ENCODE data around the gene VKORC1L1.
"Not testable (repeated sequence)": the region's sequence is repeated elsewhere in the genome, so short reads cannot be mapped to it uniquely, and the experiment has no call there.

VKORC1L1 gene

DNA sequence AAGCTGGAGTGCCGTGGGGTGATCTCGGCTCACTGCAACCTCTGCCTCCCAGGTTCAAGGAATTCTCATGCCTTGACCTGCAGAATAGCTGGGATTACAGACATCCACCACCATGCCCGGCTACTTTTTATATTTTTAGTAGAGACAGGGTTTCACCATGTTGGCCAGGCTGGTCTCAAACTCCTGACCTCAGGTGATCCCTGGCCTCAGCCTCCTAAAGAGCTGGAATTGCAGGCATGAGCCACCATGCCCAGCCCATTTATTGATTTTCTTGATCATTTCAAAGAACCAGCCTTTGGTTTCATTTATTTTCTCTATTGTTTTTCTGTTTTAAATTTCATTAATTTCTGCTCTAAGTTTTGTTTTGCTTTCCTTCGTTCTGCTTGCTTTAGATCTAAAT is 58.8 kb downstream of the VKORC1L1 start:
- Histone ChIP-seq H3K4me3 (replicated peaks; ENCODE audit: insufficient read depth, low read length) (no peak overlapping the region), H3K27ac (replicated peaks) (no peak overlapping the region)
- no peak for TF ChIP-seq POLR2AphosphoS5 (IDR thresholded peaks at IDR 0.05; ENCODE audit: low read depth)
- TF ChIP-seq, protein P1, sequence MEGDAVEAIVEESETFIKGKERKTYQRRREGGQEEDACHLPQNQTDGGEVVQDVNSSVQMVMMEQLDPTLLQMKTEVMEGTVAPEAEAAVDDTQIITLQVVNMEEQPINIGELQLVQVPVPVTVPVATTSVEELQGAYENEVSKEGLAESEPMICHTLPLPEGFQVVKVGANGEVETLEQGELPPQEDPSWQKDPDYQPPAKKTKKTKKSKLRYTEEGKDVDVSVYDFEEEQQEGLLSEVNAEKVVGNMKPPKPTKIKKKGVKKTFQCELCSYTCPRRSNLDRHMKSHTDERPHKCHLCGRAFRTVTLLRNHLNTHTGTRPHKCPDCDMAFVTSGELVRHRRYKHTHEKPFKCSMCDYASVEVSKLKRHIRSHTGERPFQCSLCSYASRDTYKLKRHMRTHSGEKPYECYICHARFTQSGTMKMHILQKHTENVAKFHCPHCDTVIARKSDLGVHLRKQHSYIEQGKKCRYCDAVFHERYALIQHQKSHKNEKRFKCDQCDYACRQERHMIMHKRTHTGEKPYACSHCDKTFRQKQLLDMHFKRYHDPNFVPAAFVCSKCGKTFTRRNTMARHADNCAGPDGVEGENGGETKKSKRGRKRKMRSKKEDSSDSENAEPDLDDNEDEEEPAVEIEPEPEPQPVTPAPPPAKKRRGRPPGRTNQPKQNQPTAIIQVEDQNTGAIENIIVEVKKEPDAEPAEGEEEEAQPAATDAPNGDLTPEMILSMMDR (IDR thresholded peaks at IDR 0.05; ENCODE audit: insufficient read depth, low read length), result no peak
- no peak for TF ChIP-seq SPI1 (IDR thresholded peaks at IDR 0.05; ENCODE audit: borderline replicate concordance, low read depth)
- TF ChIP-seq, protein P2, sequence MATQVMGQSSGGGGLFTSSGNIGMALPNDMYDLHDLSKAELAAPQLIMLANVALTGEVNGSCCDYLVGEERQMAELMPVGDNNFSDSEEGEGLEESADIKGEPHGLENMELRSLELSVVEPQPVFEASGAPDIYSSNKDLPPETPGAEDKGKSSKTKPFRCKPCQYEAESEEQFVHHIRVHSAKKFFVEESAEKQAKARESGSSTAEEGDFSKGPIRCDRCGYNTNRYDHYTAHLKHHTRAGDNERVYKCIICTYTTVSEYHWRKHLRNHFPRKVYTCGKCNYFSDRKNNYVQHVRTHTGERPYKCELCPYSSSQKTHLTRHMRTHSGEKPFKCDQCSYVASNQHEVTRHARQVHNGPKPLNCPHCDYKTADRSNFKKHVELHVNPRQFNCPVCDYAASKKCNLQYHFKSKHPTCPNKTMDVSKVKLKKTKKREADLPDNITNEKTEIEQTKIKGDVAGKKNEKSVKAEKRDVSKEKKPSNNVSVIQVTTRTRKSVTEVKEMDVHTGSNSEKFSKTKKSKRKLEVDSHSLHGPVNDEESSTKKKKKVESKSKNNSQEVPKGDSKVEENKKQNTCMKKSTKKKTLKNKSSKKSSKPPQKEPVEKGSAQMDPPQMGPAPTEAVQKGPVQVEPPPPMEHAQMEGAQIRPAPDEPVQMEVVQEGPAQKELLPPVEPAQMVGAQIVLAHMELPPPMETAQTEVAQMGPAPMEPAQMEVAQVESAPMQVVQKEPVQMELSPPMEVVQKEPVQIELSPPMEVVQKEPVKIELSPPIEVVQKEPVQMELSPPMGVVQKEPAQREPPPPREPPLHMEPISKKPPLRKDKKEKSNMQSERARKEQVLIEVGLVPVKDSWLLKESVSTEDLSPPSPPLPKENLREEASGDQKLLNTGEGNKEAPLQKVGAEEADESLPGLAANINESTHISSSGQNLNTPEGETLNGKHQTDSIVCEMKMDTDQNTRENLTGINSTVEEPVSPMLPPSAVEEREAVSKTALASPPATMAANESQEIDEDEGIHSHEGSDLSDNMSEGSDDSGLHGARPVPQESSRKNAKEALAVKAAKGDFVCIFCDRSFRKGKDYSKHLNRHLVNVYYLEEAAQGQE (IDR thresholded peaks at IDR 0.05; ENCODE audit: insufficient replicate concordance, low read depth), result no peak
- TF ChIP-seq GABPA (IDR thresholded peaks at IDR 0.05; ENCODE audit: low read depth), result no peak

DNA sequence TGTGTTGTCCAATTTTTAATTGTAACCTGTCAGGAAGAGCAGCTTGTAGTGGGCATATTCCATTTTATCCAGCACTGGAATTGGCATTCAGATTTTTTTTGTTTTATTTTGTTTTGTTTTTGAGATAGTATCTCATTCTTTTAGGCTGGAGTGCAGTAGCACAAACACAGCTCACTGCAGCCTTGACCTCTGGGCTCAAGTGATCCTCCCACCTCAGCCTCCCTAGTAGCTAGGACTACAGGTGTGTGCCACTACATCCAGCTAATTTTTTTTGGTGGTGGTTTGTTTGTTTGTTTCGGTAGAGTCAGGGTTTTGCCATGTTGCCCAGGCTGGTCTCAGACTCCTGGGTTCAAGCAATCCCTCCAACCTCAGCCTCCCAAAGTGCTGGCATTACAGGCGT is 64.4 kb downstream of the VKORC1L1 start:
- no peak overlapping the region for H3K27ac ChIP-seq (replicated peaks)
- TF ChIP-seq GABPA (IDR thresholded peaks at IDR 0.05; ENCODE audit: low read depth) (no peak), POLR2AphosphoS5 (IDR thresholded peaks at IDR 0.05; ENCODE audit: low read depth) (no peak), SPI1 (IDR thresholded peaks at IDR 0.05; ENCODE audit: borderline replicate concordance, low read depth) (no peak)
- TF ChIP-seq, protein P2 (IDR thresholded peaks at IDR 0.05; ENCODE audit: insufficient replicate concordance, low read depth), result no peak
- TF ChIP-seq, protein P1 (IDR thresholded peaks at IDR 0.05; ENCODE audit: insufficient read depth, low read length), result no peak
- H3K4me3 ChIP-seq (replicated peaks; ENCODE audit: insufficient read depth, low read length), result no peak overlapping the region
- DNase-seq (ENCODE audit: low read depth in 1 of 2, low spot score in 1 of 2), result no peak
- H3K27me3 ChIP-seq (ENCODE audit: insufficient read depth, poor library complexity, severe bottlenecking), result no peaks in the 10 kb centered on the region

More for the DNA sequence above, 58.8 kb downstream of the VKORC1L1 start:
- no peak for DNase-seq (ENCODE audit: low read depth in 1 of 2, low spot score in 1 of 2)
- no peaks in the 10 kb centered on the region for H3K27me3 ChIP-seq (ENCODE audit: insufficient read depth, poor library complexity, severe bottlenecking)

DNA sequence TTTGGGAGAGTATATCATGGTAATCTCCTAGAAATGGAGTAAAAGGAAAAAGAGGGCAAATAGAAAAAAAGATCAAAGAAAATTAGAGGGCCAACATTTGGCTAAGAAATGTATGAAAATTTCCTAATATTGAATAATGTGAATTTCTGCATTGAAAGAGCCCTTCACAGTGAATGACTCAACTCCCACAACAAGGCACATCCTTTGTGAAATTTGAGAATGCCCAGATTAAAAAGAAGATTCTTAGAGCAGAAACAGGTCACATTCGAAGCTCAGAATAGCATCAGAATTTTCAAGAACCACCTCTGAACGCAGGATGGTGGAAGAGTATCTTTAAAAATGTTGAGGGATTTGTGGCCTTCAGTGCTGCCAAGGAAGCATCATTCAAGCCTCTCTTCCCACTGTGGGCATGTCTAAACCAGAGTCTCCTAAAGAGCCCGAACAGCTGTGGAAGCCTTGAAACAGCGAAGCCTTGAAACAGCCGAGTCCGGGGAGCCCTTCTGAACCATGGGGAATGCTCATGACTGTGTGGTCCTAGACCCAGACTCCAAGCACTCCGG is 65.5 kb downstream of the VKORC1L1 start:
- Histone ChIP-seq H3K27me3 (ENCODE audit: insufficient read depth, poor library complexity, severe bottlenecking) (no peaks in the 10 kb centered on the region), H3K27ac (replicated peaks) (no peak overlapping the region), H3K4me3 (replicated peaks; ENCODE audit: insufficient read depth, low read length) (no peak overlapping the region)
- DNase-seq (ENCODE audit: low read depth in 1 of 2, low spot score in 1 of 2), result no peak
- TF ChIP-seq, protein P1 (IDR thresholded peaks at IDR 0.05; ENCODE audit: insufficient read depth, low read length), result no peak
- TF ChIP-seq POLR2AphosphoS5 (IDR thresholded peaks at IDR 0.05; ENCODE audit: low read depth), result no peak
- no peak for TF ChIP-seq GABPA (IDR thresholded peaks at IDR 0.05; ENCODE audit: low read depth)
- no peak for TF ChIP-seq SPI1 (IDR thresholded peaks at IDR 0.05; ENCODE audit: borderline replicate concordance, low read depth)
- TF ChIP-seq, protein P2 (IDR thresholded peaks at IDR 0.05; ENCODE audit: insufficient replicate concordance, low read depth), result no peak

DNA sequence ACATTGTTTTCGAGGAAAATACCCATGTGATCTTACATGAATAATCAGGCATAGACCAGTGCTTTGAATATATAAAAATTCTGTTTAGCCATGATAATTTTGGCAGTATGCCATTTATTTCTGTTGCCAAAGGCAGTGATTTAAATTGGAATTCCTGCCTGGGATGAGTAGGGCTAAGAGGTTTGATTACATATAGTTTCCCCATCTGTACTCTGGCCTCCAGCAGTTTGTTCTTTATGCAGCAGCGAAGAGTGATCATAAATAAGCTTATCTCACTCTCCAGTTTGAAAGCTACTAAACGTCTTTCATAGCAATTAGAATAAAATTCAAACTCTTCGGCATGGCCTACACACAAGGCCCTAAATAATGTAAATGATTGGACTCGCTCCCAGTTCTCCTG is 72.9 kb downstream of the VKORC1L1 start:
- not testable (repeated sequence) for H3K27ac ChIP-seq (replicated peaks); H3K27me3 ChIP-seq (ENCODE audit: insufficient read depth, poor library complexity, severe bottlenecking); H3K4me3 ChIP-seq (replicated peaks; ENCODE audit: insufficient read depth, low read length); DNase-seq (ENCODE audit: low read depth in 1 of 2, low spot score in 1 of 2)
